IPS-18c (cell line): ENCODE measurements around the gene UBE4B.

Experiments
- H3K4me3 ChIP-seq: 2 replicates; pipeline ENCODE4 v1.7.0; 2013; ENCODE audit warnings: low read depth, mild to moderate bottlenecking, low read length, moderate library complexity; ENCODE audit not compliant: insufficient read depth
- H3K9me3 ChIP-seq: one replicate; pipeline ENCODE4 v1.6.1; 2013; ENCODE audit warnings: mild to moderate bottlenecking, low read length, moderate library complexity; ENCODE audit not compliant: control insufficient read depth, insufficient read depth

Gene UBE4B

DNA sequence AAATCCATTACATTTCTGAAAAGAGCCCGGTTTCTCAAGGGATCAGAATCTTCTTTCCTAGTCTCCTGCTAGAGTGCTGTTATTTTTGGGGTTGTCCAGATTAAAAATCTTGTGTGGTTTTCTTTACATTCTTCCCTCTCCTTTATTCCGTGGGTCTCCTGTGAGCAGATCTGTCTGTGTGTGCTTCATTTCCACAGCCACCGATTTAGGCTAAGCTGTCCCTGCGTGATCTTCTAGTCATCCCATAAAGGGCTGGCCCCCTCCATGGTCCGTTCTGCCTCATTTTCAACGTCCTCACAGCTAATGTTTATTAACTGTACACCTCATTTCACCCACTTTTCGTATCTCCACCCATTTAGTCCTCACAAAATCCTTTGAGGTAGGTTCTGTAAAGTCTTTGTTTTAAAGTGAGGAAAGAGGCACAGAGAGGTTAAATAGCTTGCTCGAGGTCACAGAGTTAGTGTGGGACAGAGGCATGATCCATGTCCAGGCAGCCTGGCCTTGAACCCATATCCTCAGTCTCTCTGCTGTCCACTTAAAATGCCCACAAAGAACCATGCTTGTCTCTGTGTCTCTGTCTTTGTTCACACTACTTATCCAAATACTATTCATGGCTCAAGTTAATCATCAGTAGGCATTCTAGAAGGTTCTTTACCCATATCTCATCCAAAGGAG is 139.4 kb downstream of the UBE4B start:
- Histone ChIP-seq H3K4me3 (no peak overlapping the region), H3K9me3 (peaks cover 4% of the 10 kb centered on the region)

DNA sequence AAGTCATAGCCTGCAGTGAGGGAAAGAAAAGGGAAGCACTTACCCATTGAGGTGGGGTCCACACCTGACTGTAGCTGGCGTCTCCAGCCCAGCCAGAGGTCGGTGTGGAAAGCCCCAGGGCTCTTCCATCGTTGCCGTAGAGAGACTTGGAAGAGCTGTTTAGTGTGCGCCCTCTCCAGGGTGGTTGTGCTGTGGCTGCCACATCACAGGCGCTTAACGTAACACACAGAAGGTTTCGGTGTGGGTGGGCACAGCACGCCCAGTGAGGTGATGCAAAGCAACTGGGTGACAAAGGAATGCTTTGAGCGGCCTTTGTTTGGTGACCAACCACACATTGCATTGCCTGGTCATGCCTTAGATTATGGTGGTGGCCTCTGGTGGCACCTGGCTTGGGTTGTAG is 140.8 kb downstream of the UBE4B start:
- no peak overlapping the region for H3K4me3 ChIP-seq
- H3K9me3 ChIP-seq = peaks cover 4% of the 10 kb centered on the region

GRCh38 chr1:10177876-10178275 is 145.1 kb downstream of the UBE4B start:
- H3K4me3 ChIP-seq = no peak overlapping the region
- H3K9me3 ChIP-seq = peaks cover 4% of the 10 kb centered on the region

DNA sequence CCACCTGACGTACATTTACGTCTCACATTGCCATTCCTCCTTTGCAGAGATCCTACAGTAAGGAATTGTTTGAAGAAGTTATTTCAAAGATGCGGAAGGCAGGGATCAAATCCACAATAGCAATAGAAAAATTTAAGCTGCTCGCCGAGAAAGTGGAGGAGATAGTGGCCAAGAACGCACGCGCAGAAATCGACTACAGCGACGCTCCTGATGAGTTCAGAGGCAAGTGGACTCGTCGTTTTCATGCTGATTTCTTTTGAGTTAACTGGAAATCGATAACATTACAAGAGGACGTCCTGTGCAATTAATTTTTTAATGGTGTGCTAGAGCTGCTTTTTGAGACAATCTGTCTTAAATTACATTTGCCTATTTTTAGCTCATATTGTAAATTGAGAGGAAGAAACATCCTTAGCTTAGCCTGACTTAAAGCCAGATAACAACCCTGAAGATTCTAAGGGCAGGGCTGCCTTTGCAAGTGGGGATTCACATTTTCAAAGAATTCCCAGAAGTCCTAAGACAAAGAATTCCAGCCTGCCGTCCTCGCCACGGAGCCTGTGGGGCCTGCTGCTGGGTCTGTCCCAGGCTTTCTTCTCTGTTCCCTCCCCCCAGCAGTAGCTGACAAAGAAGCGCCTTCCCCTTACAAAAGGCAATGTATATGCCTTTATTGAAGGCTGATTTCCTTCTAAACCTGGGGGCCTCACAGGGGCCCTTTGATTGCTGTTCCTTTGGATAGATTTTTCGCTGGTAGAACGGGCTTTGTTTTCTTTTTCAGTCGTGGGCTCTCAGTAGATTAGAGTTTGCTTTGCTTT is 146.0 kb downstream of the UBE4B start:
- Histone ChIP-seq H3K9me3 (peaks cover 4% of the 10 kb centered on the region), H3K4me3 (no peak overlapping the region)

- H3K9me3 ChIP-seq = peaks cover 4% of the 10 kb centered on the region
- H3K4me3 ChIP-seq = no peak overlapping the region
Measured at GRCh38 chr1:10179406-10180091, 146.8 kb downstream of the UBE4B start.

DNA sequence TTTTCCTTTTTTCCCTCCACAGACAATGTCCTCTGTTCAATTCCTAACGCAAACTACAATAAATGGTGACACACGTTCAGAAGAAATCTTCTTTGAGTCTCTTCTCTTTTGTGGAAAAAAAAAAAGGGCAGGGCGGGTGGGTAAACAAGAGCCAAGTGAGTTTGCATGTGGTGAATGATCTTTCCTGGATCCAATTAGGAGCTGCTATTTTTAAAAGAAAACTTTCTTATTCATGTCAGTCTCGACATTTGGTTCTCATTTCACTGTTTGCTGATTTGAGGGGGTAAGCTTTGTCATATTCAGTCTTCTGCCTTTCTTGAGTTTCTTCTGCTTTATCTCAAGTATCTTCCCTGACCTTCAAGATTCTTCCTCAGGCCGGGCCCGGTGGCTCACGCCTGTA is 148.4 kb downstream of the UBE4B start:
- H3K9me3 ChIP-seq = no peaks in the 10 kb centered on the region
- H3K4me3 ChIP-seq = no peak overlapping the region

- H3K4me3 ChIP-seq = no peak overlapping the region
Measured at GRCh38 chr1:10185759-10186158, 153.0 kb downstream of the UBE4B start.

GRCh38 chr1:10186331-10187025 is 153.7 kb downstream of the UBE4B start:
- H3K4me3 ChIP-seq = no peak overlapping the region

More at GRCh38 chr1:10185759-10186158, 153.0 kb downstream of the UBE4B start:
- H3K9me3 ChIP-seq = no peaks in the 10 kb centered on the region

DNA sequence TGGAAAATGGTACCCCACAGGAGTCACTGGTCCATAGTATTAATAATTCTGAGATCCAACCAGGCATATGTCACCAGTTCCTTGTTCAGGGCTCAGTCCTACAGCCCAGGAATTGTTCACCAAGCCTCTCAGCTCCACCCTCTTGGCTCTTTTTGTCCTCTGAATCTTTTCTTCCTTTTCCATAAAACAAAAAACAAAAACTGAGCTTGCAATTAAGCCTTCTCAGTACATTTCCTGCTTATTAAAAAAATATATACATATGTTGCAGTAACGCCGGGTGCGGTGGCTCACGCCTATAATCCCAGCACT is 154.2 kb downstream of the UBE4B start:
- no peak overlapping the region for H3K4me3 ChIP-seq
- no peaks in the 10 kb centered on the region for H3K9me3 ChIP-seq

More at GRCh38 chr1:10186331-10187025, 153.7 kb downstream of the UBE4B start:
- H3K9me3 ChIP-seq = no peaks in the 10 kb centered on the region

DNA sequence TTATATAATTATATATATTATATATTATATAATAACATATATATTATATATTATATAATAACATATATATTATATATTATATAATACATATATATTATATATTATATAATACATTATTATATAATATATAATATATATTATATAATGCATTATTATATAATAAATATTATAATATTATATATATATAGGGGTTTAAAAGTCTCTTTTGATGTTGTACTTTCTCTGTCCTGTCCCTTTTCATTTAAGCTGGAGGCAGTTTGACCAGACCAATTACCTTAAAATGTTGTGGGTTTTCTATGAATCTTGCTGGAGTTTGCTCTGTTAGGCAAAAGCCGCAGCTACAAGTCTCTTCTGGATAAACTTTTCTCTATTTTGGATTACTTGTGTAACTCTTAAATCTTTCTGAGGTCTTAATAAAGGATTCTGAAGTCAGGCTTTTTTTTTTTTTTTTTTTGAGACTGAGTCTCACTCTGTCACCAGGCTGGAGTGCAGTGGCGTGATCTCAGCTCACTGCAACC is 155.4 kb downstream of the UBE4B start:
- Histone ChIP-seq H3K9me3 (no peaks in the 10 kb centered on the region), H3K4me3 (no peak overlapping the region)

- Histone ChIP-seq H3K9me3 (no peaks in the 10 kb centered on the region), H3K4me3 (no peak overlapping the region)
Measured at GRCh38 chr1:10189659-10190058, 156.9 kb downstream of the UBE4B start.

GRCh38 chr1:10192263-10192662 is 159.5 kb downstream of the UBE4B start:
- Histone ChIP-seq H3K9me3 (no peaks in the 10 kb centered on the region), H3K4me3 (no peak overlapping the region)

DNA sequence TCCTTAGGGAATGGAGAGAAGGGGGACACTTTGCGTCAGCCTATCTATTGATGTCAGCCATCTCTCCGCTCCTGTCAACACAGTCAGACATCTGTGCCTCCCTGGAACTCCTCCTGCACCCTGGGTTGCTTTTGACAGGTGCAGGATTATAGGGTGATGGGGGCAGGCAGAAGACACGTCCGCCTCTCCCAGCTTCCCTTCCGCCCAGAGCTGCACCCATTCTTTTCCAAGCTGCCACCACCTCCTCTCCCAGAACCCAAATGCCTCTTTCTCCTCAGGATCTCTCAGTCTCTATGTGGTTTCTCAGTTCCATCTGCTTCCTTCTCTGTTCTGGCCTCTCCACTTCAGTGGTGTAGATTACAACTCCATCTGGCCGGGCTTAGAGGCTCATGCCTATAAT is 160.5 kb downstream of the UBE4B start:
- H3K9me3 ChIP-seq = no peaks in the 10 kb centered on the region
- H3K4me3 ChIP-seq = no peak overlapping the region

- no peak overlapping the region for H3K4me3 ChIP-seq
- no peaks in the 10 kb centered on the region for H3K9me3 ChIP-seq
Measured at GRCh38 chr1:10195570-10195969, 162.8 kb downstream of the UBE4B start.

DNA sequence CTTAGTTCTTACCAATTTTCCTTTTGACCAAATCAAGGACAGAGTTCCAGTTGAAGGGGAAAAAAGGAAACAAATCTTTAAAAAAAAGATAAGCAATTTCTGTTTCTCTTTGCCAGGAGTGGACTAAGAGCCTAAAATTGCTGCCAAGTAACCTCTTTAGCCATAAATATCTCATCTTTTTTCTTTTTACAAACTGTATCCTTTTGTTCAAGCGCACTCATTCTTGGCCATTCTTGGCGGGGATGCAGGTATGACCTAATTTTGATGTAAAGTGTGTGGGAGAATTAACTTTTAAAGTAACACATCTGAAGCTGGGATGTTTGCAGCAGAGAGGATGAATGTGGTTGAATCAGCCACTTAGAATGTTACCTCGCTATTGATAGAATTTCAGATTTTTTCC is 164.2 kb downstream of the UBE4B start:
- Histone ChIP-seq H3K4me3 (no peak overlapping the region), H3K9me3 (no peaks in the 10 kb centered on the region)

GRCh38 chr1:10200620-10201019 is 167.9 kb downstream of the UBE4B start:
- H3K4me3 ChIP-seq = no peak overlapping the region

DNA sequence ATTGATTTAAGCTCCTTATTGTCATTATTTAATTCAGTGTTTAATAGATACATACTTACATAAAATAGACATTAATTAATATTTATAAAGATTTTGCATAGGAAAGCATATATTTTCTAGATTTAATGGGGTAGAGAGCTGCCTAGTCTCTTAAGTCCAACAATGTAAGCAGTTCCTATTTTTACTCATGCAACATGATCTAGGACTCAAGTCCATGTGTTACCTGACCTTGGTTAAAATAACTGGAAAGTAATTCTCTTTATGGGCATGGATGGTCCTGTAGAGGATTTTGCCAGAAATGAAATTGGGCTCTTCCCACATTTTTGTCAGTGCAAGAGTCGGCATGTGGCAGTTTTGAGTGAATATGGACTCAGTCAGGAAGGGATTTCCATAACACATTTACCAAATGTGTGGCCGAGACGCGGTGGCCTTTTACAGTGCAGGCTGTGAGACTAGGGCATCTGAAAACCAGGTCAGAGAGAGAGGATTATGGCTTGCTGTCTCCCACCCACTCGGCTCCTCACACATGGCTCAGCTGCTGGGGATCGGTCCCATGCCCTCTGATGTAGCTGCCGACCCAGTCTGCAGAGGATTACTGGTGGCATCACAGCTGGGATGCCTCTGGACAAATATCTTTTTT is 171.4 kb downstream of the UBE4B start:
- no peak overlapping the region for H3K4me3 ChIP-seq
- H3K9me3 ChIP-seq = no peaks in the 10 kb centered on the region

More at GRCh38 chr1:10200620-10201019, 167.9 kb downstream of the UBE4B start:
- no peaks in the 10 kb centered on the region for H3K9me3 ChIP-seq
